HG03571 (cell line): ENCODE measurements around the gene DCBLD1.

Source experiments
- ATAC-seq: cut with Tn5 transposase; IDR thresholded peaks from one replicate; pipeline ENCODE4 v1.9.1; 2021; ENCODE audit not compliant: unreplicated experiment

Gene DCBLD1

DNA sequence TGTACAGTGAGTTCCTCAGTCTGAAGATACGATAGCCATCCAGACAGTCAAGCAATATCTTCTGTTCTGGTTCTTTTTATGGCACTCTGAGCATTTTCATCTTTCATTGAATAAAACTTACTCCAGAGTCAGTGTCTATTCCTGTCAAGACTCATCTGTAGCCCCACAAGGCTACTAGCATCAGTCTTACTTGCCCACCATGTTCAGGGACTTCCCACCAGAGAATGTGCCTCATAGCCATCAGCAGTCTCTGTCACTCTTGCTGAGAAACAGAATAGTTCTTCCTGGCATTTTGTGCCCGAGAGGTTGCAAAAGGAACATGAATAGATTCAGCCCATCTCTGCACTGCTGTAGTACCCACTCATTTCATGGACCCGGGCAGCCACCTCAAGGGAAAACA, 12.7 kb upstream of the DCBLD1 start:
- no peak for ATAC-seq

GRCh38 chr6:117472667-117473066, 9.8 kb upstream of the DCBLD1 start:
- no peak for ATAC-seq

- ATAC-seq: no peak
Observed at GRCh38 chr6:117473401-117473800, 9.1 kb upstream of the DCBLD1 start.

GRCh38 chr6:117477988-117478852, 4.3 kb upstream of the DCBLD1 start:
- no peak for ATAC-seq

- no peak for ATAC-seq
Observed at GRCh38 chr6:117478853-117479231, 3.6 kb upstream of the DCBLD1 start.

GRCh38 chr6:117480651-117481050, 1.8 kb upstream of the DCBLD1 start:
- ATAC-seq: no peak

DNA sequence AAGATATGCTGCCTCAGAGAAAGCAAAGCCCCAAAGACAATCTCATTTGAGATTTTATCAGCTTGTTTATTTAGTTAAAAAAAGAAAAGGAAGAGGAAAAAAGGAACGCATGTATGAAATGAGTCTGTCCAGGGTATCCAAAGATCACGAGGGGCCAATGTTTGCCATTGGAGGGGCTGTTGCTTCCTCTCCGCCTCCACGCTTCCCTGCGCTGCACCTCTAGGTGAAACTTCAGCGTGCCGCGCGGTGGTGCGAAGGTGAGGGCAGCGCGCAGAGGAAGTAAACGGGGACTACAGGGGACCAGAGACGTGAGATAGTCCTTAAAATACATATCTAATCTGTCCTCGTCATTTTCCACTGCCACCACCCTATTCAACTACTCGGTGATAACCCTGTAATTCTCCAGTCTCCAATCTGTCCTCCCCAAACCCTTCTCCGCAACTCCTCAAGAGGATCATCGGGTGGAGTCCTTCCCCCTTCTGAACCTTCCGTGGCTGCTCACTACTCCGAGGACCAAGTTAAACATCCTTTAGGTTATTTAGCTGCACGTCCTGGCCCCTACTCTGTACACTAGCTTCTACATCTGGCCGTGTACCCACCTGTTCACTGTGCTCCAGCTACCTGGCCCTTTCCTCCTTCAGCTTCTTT, 1.1 kb upstream of the DCBLD1 start:
- no peak for ATAC-seq

DNA sequence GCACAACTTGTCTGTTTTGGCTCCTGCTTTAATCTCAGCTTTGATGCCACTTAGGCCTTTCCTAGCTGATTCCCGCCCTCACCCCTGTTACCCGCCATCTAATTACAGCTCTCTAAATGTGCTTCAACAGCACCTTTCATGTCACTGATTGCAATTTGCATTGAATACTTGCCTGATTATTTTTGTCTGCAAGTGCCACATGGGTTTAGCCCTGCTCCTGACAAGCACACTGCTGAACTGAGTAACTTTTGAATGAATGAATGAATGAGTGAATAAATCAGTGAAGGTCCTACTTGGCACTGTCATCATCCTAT, 591 bp upstream of the DCBLD1 start:
- ATAC-seq: no peak

DNA sequence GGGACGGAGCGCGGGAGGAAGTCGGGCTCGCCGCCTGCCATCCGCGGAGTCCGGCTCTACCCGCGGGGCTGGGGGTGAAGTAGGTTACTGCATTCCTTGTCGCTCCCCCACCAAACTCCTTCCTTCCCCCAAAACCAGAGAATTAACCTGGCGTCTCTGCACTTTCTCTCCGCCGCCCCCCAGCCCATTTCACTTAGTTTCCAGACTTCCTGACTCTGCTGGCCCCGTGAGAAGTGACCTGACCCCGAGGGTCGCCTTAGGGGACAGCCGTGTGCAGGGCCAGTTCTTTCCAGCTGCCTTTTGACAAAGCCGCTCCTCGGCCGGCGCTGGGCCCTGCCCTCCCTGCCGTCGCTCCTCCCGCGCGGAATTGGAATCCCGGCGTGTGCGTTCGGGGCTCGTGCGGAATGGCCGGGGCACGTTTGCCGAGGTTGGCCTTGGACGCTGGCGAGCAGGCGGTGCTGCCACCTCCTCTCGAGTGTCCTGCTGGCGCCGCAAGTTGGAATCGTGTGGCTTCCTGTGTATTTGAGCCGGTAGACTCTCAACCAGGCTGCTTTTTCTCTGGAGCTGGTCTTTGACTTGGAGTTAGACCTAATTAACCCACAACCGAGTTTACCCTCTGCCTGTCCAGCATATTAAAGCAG, 650 bp downstream of the DCBLD1 start:
- ATAC-seq: peak; percentile 6

DNA sequence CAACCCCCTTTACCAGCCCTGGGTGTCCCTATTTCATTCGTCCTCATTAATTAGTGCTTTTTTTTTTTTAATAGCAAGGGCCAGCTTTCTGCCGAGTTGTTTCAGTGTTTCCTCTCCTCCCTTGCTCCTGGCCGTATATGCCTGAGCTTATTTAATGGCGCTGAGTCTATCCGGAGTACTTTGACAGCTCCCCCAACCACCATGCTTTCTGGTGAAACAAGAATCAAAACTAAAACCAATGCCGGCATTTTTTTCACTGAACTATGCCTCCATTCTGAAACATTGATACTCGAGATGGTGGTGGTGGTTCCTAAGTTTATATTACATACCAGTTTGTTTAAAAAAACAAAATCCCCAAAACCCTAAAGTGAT, 1.2 kb downstream of the DCBLD1 start:
- no peak for ATAC-seq

- ATAC-seq: no peak
Observed at GRCh38 chr6:117484052-117484646, 1.7 kb downstream of the DCBLD1 start.

DNA sequence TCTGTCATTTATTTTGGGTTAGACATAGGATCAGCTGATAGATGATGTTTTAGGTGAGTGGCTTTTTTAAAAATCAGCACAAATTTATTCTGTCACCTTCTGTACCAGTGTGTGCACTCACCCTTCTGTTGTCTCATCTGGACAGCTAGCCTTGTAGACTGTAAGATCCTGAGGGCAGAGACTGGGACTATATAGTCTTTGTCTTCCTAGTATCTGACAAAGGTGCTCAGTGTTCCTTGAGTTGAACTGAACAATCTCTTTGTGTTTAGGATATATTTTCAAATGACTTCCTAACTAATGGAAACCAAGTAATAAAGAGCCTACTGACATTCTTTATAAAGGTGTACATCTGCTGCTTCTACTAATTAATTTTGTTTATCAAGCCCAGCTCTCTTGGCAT, 3.0 kb downstream of the DCBLD1 start:
- ATAC-seq: no peak

GRCh38 chr6:117487821-117488220, 5.3 kb downstream of the DCBLD1 start:
- no peak for ATAC-seq

DNA sequence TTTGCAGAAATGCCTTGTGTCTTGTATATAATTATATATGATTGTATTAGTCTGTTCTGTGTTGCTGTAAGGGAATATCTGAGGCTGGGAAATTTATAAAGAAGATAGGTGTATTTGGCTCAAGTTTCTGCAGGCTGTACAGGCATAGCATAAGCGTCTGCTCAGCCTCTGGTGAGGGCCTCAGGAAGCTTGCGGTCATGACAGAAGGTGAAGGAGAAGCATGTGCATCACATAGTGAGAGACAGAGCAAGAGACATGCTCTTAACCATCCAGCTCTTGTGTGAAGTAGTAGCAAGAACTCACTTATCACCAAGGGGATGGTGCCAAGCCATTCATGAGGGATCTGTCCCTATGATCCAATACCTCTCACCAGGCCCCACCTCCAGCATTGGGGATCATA, 6.5 kb downstream of the DCBLD1 start:
- ATAC-seq: no peak

DNA sequence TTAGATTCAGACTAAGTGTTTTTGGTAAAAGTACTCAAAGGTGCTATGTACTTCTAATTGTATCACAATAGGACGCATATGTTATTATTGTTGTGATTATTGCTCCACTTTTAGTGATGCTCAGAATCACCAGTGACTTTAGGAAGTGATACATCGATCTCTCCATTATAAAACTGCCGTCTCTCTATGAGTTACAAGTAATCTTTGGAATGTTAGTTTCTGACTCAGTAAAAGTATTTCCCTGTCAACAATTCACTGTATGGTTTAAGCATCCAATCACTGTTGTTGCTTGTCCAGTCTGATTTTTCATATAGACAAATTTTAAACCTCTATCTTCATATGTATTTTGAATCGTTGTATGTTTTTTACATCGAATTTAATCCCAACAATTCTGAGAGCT, 9.4 kb downstream of the DCBLD1 start:
- ATAC-seq: no peak

GRCh38 chr6:117493470-117493869, 11.0 kb downstream of the DCBLD1 start:
- no peak for ATAC-seq

- ATAC-seq: no peak
Observed at GRCh38 chr6:117494283-117494682, 11.8 kb downstream of the DCBLD1 start.

- no peak for ATAC-seq
Observed at GRCh38 chr6:117494694-117495318, 12.3 kb downstream of the DCBLD1 start.

DNA sequence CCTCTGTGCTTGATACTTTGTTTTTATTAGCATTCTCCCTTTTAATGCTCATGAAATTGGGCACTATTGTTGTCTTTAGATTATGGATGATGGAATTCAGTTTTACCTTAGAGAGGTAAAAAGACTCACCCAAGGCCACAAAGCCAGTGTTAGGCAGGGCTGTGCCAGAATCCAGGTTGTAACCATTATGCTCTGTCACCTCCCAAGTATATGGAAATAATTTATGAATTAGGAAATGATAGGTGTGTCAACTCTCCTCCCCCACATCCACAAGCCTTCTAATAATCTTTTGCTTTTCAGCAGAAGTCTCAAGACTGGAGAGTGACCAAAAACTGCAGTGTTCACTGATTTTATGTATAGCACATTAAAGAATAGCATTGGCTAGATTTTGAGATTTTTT, 13.0 kb downstream of the DCBLD1 start:
- ATAC-seq: no peak

- no peak for ATAC-seq
Observed at GRCh38 chr6:117495869-117496268, 13.4 kb downstream of the DCBLD1 start.

DNA sequence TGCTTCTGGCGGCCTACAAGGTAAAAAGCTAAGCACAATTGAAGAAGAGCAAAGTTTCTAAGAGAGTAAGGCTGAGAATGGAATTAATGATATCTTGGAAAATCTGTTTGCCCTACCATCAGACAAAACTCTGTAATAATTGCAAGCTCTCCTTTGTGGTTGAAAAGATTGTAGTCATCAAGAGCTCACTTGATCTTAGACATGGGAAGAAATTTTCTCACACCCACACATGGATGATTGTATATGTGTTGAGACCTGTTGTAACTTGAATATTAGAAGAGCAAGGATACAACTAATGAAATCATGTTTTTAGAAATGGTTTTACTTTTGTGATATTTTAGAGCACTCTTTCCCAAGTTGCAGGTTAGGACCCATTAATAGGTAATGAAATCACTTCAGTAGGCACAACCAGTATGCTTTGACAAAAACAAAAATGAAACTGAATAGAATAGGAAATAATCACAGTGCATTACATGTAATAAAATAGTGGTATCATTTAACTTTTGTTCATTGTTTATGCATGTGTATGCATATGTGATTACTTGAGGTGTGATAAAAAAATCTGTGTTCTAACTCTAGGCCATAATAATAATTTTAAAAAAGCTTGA, 14.0 kb downstream of the DCBLD1 start:
- ATAC-seq: peak; percentile 68
